Karpas-422 (cell line): Measurements from ENCODE around the gene FAHD1. TPM values are rescaled to one million over a fixed set of nuclear protein-coding genes. Genes with fewer than 3 reads are reported as not detected.

Experiments used
- DNase-seq: peaks from one replicate; pipeline ENCODE4 v3.0.0-alpha.2; 2015
- H2AFZ ChIP-seq: fragments of 200-600 bp; sonication (generic); 2 replicates; pipeline ENCODE4 v1.6.1; 2014; ENCODE audit warnings: antibody characterized with exemption, low read length, mixed read lengths
- H3K27ac ChIP-seq: fragments of 200-600 bp; sonication (generic); 2 replicates; pipeline ENCODE4 v1.5.1; 2014; ENCODE audit warnings: mild to moderate bottlenecking, low read length, moderate library complexity
- H3K27me3 ChIP-seq: fragments of 200-600 bp; sonication (generic); 2 replicates; pipeline ENCODE4 v1.6.1; 2014; ENCODE audit warnings: low read length, mixed read lengths
- H3K36me3 ChIP-seq: fragments of 200-600 bp; sonication (generic); 2 replicates; pipeline ENCODE4 v1.6.1; 2014; ENCODE audit warnings: low read length, mixed read lengths; ENCODE audit not compliant: insufficient read depth
- H3K4me1 ChIP-seq: fragments of 200-600 bp; sonication (generic); 2 replicates; pipeline ENCODE4 v1.6.1; 2014; ENCODE audit warnings: mild to moderate bottlenecking, low read length, mixed read lengths
- H3K4me2 ChIP-seq: fragments of 200-600 bp; sonication (generic); 2 replicates; pipeline ENCODE4 v1.6.1; 2014; ENCODE audit warnings: low read length, low read depth, mild to moderate bottlenecking; ENCODE audit not compliant: poor library complexity, severe bottlenecking
- H3K4me3 ChIP-seq: fragments of 200-600 bp; sonication (generic); 2 replicates; pipeline ENCODE4 v1.5.1; 2014; ENCODE audit warnings: mild to moderate bottlenecking, antibody characterized with exemption, low read length, mixed read lengths
- H3K79me2 ChIP-seq: fragments of 200-600 bp; sonication (generic); 2 replicates; pipeline ENCODE4 v1.6.1; 2014; ENCODE audit warnings: mild to moderate bottlenecking, low read length, mixed read lengths
- H3K9ac ChIP-seq: fragments of 200-600 bp; sonication (generic); 2 replicates; pipeline ENCODE4 v1.6.0; 2014; ENCODE audit warnings: low read length
- H3K9me2 ChIP-seq: fragments of 200-600 bp; sonication (generic), shearing (Covaris generic); replicated peaks from 2 replicates; pipeline ENCODE4 v1.6.0; 2014; ENCODE audit warnings: mild to moderate bottlenecking, low read length, moderate library complexity; ENCODE audit not compliant: insufficient read depth
- H3K9me3 ChIP-seq: fragments of 300-700, 200-600 bp; sonication (generic); 2 replicates; pipeline ENCODE4 v1.6.1; 2014; ENCODE audit warnings: low read length, mixed read lengths
- H4K20me1 ChIP-seq: fragments of 200-600 bp; sonication (generic); 2 replicates; pipeline ENCODE4 v1.6.1; 2014; ENCODE audit warnings: mild to moderate bottlenecking, antibody characterized with exemption, low read length, low read depth; ENCODE audit not compliant: insufficient read depth
- total RNA-seq: library from RNA; depleted of rRNA; stranded (reverse); fragments of >200 nt; shearing (Covaris generic); gene quantifications from 2 replicates; pipeline ENCODE4 v1.2.3, GENCODE V29; 2014; ENCODE audit warnings: low replicate concordance; rRNA removed

The FAHD1 gene
- total RNA-seq, result 12.6 and 24.6 TPM in 2 replicates

- Histone ChIP-seq H4K20me1 (no peaks in the 10 kb centered on the region), H3K4me1 (peaks cover 31% of the 10 kb centered on the region), H3K36me3 (no peaks in the 10 kb centered on the region), H3K9me2 (no peaks in the 10 kb centered on the region), H2AFZ (peak within 1 kb of the TSS; percentile 94; the same call in 1 of the 2 replicates), H3K4me2 (peak within 1 kb of the TSS; percentile 86), H3K27ac (no peak within 1 kb of the TSS), H3K4me3 (peak within 1 kb of the TSS; percentile 74), H3K9ac (peak within 1 kb of the TSS; percentile 80), H3K79me2 (peaks cover 19% of the 10 kb centered on the region), H3K9me3 (no peaks in the 10 kb centered on the region), H3K27me3 (no peaks in the 10 kb centered on the region)
- DNase-seq, result peak; percentile 96
These were observed at the start of gene FAHD1, which contains the start of gene HAGH for GRCh38 chr16:1826691-1827573. Gene FAHD1, plus strand, starts transcription at chr16:1827206. Its CDS starts 33 bp downstream, at chr16:1827239. Gene HAGH, minus strand, starts transcription at chr16:1826825. Its CDS starts 38 bp downstream, at chr16:1826787.

GRCh38 chr16:1777375-1778199 lies 49.4 kb upstream of the FAHD1 start:
- Histone ChIP-seq H3K27ac (no peak overlapping the region), H3K4me3 (no peak overlapping the region), H3K27me3 (no peaks in the 10 kb centered on the region), H2AFZ (no peak overlapping the region), H3K4me2 (no peak overlapping the region), H3K9me2 (no peaks in the 10 kb centered on the region), H4K20me1 (peaks cover 19% of the 10 kb centered on the region; the same call in 1 of the 2 replicates), H3K9me3 (no peaks in the 10 kb centered on the region), H3K4me1 (peaks cover 26% of the 10 kb centered on the region), H3K36me3 (0 out of 2 replicates have a peak, but pooled peaks cover 2% of the 10 kb centered on the region), H3K79me2 (peaks cover 33% of the 10 kb centered on the region), H3K9ac (no peak overlapping the region)
- DNase-seq, result no peak

DNA sequence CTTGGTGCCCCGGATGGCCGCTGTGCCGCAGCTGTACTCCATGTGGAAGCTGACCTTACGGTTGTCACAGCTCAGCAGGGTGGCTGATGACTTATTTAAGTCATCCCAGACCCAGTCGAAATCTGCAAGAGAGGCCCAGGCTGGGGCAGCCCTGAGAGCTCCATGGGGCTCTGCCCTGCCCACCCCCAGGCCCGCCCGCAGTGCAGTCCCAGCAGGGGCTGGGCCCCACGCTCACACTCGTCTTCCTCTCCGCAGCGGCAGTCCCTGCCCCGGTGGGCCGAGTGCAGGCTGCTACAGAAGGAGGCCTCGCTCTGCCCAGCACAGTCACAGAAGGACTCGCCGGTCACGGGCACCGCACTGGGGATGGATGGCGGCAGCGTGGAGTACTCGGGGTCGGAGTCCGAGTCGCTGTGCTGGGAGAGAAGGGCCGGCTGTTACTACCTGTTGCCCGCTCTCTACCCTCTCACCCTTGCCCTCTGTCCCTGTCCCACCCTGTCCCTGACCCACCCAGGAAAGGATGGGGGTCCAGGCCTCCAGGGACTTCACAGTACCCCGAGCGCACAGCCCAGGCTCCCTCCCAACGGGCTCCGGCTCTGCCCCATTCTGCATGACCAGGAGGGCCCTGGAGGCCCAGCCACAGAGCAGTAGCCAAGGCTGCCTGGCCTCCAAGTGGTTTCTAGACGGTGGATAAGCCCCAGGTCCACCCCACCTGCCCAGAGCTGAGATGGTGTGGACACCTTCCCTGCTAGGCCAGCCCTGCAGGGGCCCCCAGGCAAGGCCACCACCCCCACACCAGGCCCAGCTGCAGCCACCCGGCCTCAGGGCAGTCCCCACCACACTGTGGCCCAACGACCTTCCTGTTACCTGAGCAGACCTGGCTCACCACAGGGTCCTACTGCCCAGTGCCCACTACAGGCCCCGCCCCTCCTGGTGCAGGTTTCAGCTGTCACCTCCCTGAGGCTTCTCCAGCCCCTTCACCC lies 48.5 kb upstream of the FAHD1 start:
- H3K9ac ChIP-seq, result no peak overlapping the region
- peaks cover 26% of the 10 kb centered on the region for H3K4me1 ChIP-seq
- no peaks in the 10 kb centered on the region for H3K9me2 ChIP-seq
- H3K27me3 ChIP-seq, result no peaks in the 10 kb centered on the region
- H3K9me3 ChIP-seq, result no peaks in the 10 kb centered on the region
- H3K4me3 ChIP-seq, result no peak overlapping the region
- H3K4me2 ChIP-seq, result no peak overlapping the region
- 0 out of 2 replicates have a peak, but pooled peaks cover 2% of the 10 kb centered on the region for H3K36me3 ChIP-seq
- peaks cover 32% of the 10 kb centered on the region for H3K79me2 ChIP-seq
- no peak overlapping the region for H2AFZ ChIP-seq
- H4K20me1 ChIP-seq, result peaks cover 19% of the 10 kb centered on the region; the same call in 1 of the 2 replicates
- H3K27ac ChIP-seq, result no peak overlapping the region
- DNase-seq, result no peak

DNA sequence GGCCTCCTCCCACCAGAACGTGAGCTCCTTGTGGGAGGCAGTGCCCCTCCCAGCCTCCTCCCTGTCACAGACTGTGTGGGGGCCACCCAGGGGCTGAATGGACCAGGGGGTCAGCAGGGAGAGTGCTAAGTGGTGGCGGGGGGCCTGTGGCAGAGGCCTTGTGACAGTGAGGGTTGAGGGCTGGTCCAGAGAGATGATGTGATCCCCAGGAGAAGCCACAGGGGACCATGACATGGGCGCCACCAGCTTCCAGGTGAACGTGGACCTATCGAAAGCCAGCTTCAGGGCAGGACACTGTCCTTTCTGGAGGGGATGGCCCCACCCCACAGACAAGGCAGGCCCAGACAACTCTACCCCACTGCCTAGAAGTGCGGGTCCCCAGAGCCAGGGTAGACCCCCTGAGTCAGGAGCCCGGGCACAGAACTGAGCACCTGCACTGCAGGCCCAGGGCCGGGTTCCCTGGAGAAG lies 47.7 kb upstream of the FAHD1 start:
- Histone ChIP-seq H3K4me1 (peaks cover 26% of the 10 kb centered on the region), H4K20me1 (peaks cover 18% of the 10 kb centered on the region; the same call in 1 of the 2 replicates), H3K9ac (no peak overlapping the region), H3K9me2 (no peaks in the 10 kb centered on the region), H2AFZ (no peak overlapping the region), H3K9me3 (no peaks in the 10 kb centered on the region), H3K4me2 (no peak overlapping the region), H3K4me3 (no peak overlapping the region), H3K27ac (no peak overlapping the region), H3K79me2 (peaks cover 32% of the 10 kb centered on the region), H3K36me3 (0 out of 2 replicates have a peak, but pooled peaks cover 2% of the 10 kb centered on the region), H3K27me3 (no peaks in the 10 kb centered on the region)
- no peak for DNase-seq

GRCh38 chr16:1779741-1780676 lies 47.0 kb upstream of the FAHD1 start:
- Histone ChIP-seq H3K79me2 (peaks cover 32% of the 10 kb centered on the region), H3K4me1 (peaks cover 20% of the 10 kb centered on the region), H2AFZ (no peak overlapping the region)

GRCh38 chr16:1780677-1781072 lies 46.3 kb upstream of the FAHD1 start:
- Histone ChIP-seq H3K4me3 (peak overlapping the region; percentile 82; the same call in 1 of the 2 replicates), H3K27me3 (no peaks in the 10 kb centered on the region), H3K4me2 (peak overlapping the region; percentile 90), H3K9ac (peak overlapping the region; percentile 79; the same call in 1 of the 2 replicates), H4K20me1 (peaks cover 25% of the 10 kb centered on the region), H3K79me2 (peaks cover 35% of the 10 kb centered on the region), H3K9me2 (no peaks in the 10 kb centered on the region), H3K27ac (no peak overlapping the region), H3K4me1 (peaks cover 20% of the 10 kb centered on the region), H3K36me3 (0 out of 2 replicates have a peak, but pooled peaks cover under 1% of the 10 kb centered on the region), H3K9me3 (no peaks in the 10 kb centered on the region), H2AFZ (no peak overlapping the region)
- no peak for DNase-seq

More at GRCh38 chr16:1779741-1780676, 47.0 kb upstream of the FAHD1 start:
- Histone ChIP-seq H3K4me2 (no peak overlapping the region), H3K27me3 (no peaks in the 10 kb centered on the region), H3K9ac (no peak overlapping the region), H3K4me3 (0 out of 2 replicates have a peak overlapping the region, but pooled peaks have one; percentile 82), H3K9me3 (no peaks in the 10 kb centered on the region), H3K9me2 (no peaks in the 10 kb centered on the region), H4K20me1 (peaks cover 19% of the 10 kb centered on the region; the same call in 1 of the 2 replicates), H3K27ac (no peak overlapping the region), H3K36me3 (0 out of 2 replicates have a peak, but pooled peaks cover 2% of the 10 kb centered on the region)
- no peak for DNase-seq
